Measurements from ENCODE around the gene IL5. TPM values are rescaled to one million over a fixed set of nuclear protein-coding genes. Genes with fewer than 3 reads are reported as not detected.

IL5 gene
- total and polyA plus RNA-seq, 2 of the 13 experiments (the other 11 are each of a cell fraction or from before 2014, with no cell fraction given): not detected

DNA sequence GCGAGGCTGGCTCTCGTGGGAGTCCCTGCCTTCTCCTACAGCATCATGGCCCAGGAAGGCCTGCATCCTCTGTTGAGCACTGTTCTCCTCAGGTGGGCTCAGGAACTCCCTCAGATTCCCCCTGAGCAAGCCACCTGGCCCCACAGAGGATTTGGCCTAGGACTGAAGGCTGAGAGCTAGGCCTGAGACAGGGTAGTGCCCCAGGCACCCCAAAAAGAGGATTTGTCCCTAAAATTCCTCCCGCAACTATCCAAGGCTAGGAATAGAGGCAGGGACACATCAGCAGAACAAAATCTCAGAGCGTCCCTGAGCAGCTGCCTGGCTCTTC lies 41.7 kb downstream of the IL5 start:
- peak overlapping the region; percentile 45 for H3K9ac ChIP-seq (ENCODE audit: insufficient read depth, low read depth, low read length)
- TF ChIP-seq ZNF331 (CRISPR knock-in tag; IDR thresholded peaks at IDR 0.05): peak; percentile 2; the same call in 1 of the 2 replicates
- no peak for TF ChIP-seq NR2F1 (CRISPR knock-in tag; IDR thresholded peaks at IDR 0.05)
- TF ChIP-seq PBX2 (CRISPR knock-in tag; IDR thresholded peaks at IDR 0.05): no peak
- TF ChIP-seq ZNF441 (CRISPR knock-in tag; IDR thresholded peaks at IDR 0.05; ENCODE audit: borderline replicate concordance): 0 out of 2 replicates have a peak, but pooled peaks have one; percentile 1
- TF ChIP-seq TEF (CRISPR knock-in tag; IDR thresholded peaks at IDR 0.05): no peak
- no peak for TF ChIP-seq ZNF784 (CRISPR knock-in tag; IDR thresholded peaks at IDR 0.05; ENCODE audit: borderline replicate concordance)
- TF ChIP-seq HMGA1 (CRISPR knock-in tag; conservative IDR thresholded peaks at IDR 0.05): no peak
- TF ChIP-seq ZNF333 (CRISPR knock-in tag; IDR thresholded peaks at IDR 0.05; ENCODE audit: borderline replicate concordance): no peak
- no peak for TF ChIP-seq CHD4 (IDR thresholded peaks at IDR 0.05; ENCODE audit: borderline replicate concordance, low read length)
- no peak for TF ChIP-seq ARID4A (CRISPR knock-in tag; IDR thresholded peaks at IDR 0.05; ENCODE audit: borderline replicate concordance)
- 0 out of 2 replicates have a peak, but pooled peaks have one; percentile 9 for TF ChIP-seq KDM5A (IDR thresholded peaks at IDR 0.05; ENCODE audit: borderline replicate concordance, low read length)

More for the DNA sequence above, 41.7 kb downstream of the IL5 start:
- no peaks in the 10 kb centered on the region for H3K27me3 ChIP-seq (ENCODE audit: control insufficient read depth in 1 of 2, insufficient read depth in 2 of 2, low read length in 2 of 2)
- ATAC-seq: no peak
- intact Hi-C loops (cut with micrococcal nuclease; ENCODE audit: unreplicated experiment) (loop anchor here (1.0 to 2.0 kb wide), 4 partner anchors 75 to 229 kb away; no protein-coding TSS in a partner anchor), in situ Hi-C loops (cut with HindIII; ENCODE audit: extremely low pct_ligation_motif_present, low pct_unique_long_range_greater_than_20kb) (no loop called here)
- DNase-seq (ENCODE audit: low spot score): no peak
- H3K4me3 ChIP-seq (replicated peaks in 1 of 3; ENCODE audit: insufficient read depth in 1 of 3, low read depth in 2 of 3, low read length in 3 of 3): peak overlapping the region in 1 of 3 experiments; percentile 57; a peak in 2 of 6 replicates
- 78% methylated on average over 2 of the region's 4 CpGs for WGBS (ENCODE audit: low lambda C conversion rate)
- H3K4me2 ChIP-seq (ENCODE audit: low read depth, low read length): peak overlapping the region; percentile 77
- H4K20me1 ChIP-seq (ENCODE audit: insufficient read depth, low read length): no peaks in the 10 kb centered on the region
- ChIA-PET POLR2A (interaction anchor here (0.9 to 5.4 kb wide), 9 partner anchors 11 to 90 kb away, joined by 3 to 39 read pairs (median 4); partner anchors contain the start of gene IRF1), CTCF (ENCODE audit: low intra/inter-chr PET ratio, low total read pairs) (interaction anchor here (1.1 to 3.3 kb wide), 4 partner anchors 75 to 264 kb away, joined by 3 to 54 read pairs (median 26); no protein-coding TSS in a partner anchor)
- no peak for FAIRE-seq
- no peaks in the 10 kb centered on the region for H3K79me2 ChIP-seq (ENCODE audit: insufficient read depth, low read length)
- no TSS peak for BruUV-seq (replicated peaks)
- peak overlapping the region; percentile 53 for H3K27ac ChIP-seq (ENCODE audit: extremely low read length, insufficient read depth, low read length)
- H3K36me3 ChIP-seq (replicated peaks in 1 of 2; ENCODE audit: control insufficient read depth in 1 of 2, insufficient read depth in 2 of 2, low read length in 2 of 2): no peaks in the 10 kb centered on the region
- peaks cover 96% of the 10 kb centered on the region for H3K4me1 ChIP-seq (ENCODE audit: insufficient read depth, low read length)
- H3K9me3 ChIP-seq (ENCODE audit: low read length): no peaks in the 10 kb centered on the region
- no peak overlapping the region for H2AFZ ChIP-seq (ENCODE audit: low read length)

Measured in HepG2 (cell line).